Motor neuron (in vitro differentiated cells): Measurements from ENCODE around the gene SLC19A1. TPM values are rescaled to one million over a fixed set of nuclear protein-coding genes. Genes with fewer than 3 reads are reported as not detected.
A peak's percentile ranks its signal among the peaks of the same experiment; 100 is the strongest.

Source experiments
- ATAC-seq, 8 experiments: fragments of 200-7000 bp; cut with Tn5 transposase; replicated peaks in 6 of 8; 2 replicates each; pipeline ENCODE4 v1.8.0; 2021; ENCODE audit warnings: mild to moderate bottlenecking in 8 of 8, moderate library complexity in 8 of 8
- H3K27ac ChIP-seq, 2 donors: fragments of 250-450 bp; sonication (Bioruptor Pico); 2 replicates each; pipeline ENCODE4 v1.9.0; 2021; ENCODE audit warnings: antibody characterized with exemption in 2 of 2, mild to moderate bottlenecking in 2 of 2, moderate library complexity in 1 of 2
- H3K4me1 ChIP-seq, 2 donors: fragments of 250-450 bp; sonication (Bioruptor Pico); replicated peaks in 1 of 2; 2 replicates each; pipeline ENCODE4 v1.6.1; 2021; ENCODE audit warnings: antibody characterized with exemption in 2 of 2, mild to moderate bottlenecking in 2 of 2, moderate library complexity in 1 of 2
- H3K4me3 ChIP-seq, 5 donors: fragments of 250-450 bp; sonication (Bioruptor Pico); 2 replicates each; pipeline ENCODE4 v1.9.0; 2021; ENCODE audit warnings: antibody characterized with exemption in 5 of 5, mild to moderate bottlenecking in 5 of 5, moderate library complexity in 4 of 5
- WGBS, 10 experiments: fragments of 450-650 bp; shearing (Covaris generic); methylation state at CpG; one replicate each; pipeline ENCODE4 v1.0.0; 2022; 5-methylcytosine and 5-hydroxymethylcytosine counted together
- in situ Hi-C, 9 experiments: fragments of 400-800 bp; cut with MboI; loops; one replicate each; pipeline ENCODE4 v1.15.0; 2021; ENCODE audit warnings: low sequenced_read_pairs in 9 of 9, low pct_unique_long_range_greater_than_20kb in 2 of 9; ENCODE audit not compliant: unreplicated experiment in 9 of 9
- total RNA-seq, 8 experiments: library from RNA; unstranded; fragments of 300-600 nt; gene quantifications; 2 replicates each; pipeline versions ENCODE4 v1.2.3 to v1.2.4, GENCODE V29; 2022

The SLC19A1 gene
- total RNA-seq, 8 experiments from 2014 or later, result 4.0 to 40.5 (median 8.2) TPM

DNA sequence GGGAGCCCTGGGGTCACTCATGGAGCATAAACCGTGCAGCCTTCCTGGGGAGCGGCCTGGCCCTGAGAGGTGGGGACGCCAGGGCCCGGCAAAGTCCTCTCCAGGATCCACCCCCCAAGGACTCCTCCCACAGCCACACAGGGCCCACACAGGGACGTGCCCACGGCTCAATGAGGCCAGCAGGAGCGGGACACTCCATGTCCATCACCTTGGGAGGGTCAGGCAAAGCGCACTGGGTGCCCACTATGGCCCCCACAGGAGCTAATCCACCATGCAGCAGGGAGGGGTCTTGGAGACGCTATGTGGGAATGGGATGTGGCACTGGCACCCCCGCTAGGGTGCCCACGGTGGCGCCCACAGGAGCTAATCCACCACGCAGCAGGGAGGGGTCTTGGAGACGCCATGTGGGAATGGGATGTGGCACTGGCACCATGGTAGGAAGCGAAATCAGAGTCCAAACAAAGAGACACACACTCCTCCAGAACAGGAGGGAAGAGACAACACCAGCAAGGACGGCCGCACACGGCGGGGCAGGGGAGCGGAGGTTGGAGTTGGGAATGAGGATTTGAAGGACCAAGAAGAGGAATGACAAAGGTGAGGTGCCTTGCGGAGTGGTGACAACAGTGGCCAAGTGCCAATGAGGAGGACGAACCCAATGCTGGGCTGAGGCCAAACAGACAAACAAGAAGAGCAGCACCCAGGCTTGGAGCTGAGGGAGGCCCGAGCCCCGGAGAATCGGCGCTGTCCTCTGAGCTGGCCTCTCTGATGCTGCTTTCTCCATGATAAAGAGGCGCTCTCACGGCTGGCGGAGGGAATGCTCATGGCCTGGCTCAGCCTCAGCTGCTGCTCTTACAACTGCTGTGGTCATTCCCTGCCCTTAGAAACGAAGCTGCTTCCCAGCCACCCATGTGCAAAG, 18.1 kb upstream of the SLC19A1 start:
- Histone ChIP-seq H3K27ac (no peak overlapping the region), H3K4me1 (peaks cover 5 to 10% of the 10 kb centered on the region in 2 donors), H3K4me3 (no peak overlapping the region)
- in situ Hi-C loops, result loop anchor here in 8 of 9 experiments (25.0 kb wide), 2 partner anchors 252 to 277 kb away; no protein-coding TSS in a partner anchor
- no peak for ATAC-seq
- 20 to 75% (median 62%) methylated on average over 1 to 22 of the region's 30 CpGs; no CpG with 5 or more reads in 3 of the 10 experiments for WGBS, 10 experiments

DNA sequence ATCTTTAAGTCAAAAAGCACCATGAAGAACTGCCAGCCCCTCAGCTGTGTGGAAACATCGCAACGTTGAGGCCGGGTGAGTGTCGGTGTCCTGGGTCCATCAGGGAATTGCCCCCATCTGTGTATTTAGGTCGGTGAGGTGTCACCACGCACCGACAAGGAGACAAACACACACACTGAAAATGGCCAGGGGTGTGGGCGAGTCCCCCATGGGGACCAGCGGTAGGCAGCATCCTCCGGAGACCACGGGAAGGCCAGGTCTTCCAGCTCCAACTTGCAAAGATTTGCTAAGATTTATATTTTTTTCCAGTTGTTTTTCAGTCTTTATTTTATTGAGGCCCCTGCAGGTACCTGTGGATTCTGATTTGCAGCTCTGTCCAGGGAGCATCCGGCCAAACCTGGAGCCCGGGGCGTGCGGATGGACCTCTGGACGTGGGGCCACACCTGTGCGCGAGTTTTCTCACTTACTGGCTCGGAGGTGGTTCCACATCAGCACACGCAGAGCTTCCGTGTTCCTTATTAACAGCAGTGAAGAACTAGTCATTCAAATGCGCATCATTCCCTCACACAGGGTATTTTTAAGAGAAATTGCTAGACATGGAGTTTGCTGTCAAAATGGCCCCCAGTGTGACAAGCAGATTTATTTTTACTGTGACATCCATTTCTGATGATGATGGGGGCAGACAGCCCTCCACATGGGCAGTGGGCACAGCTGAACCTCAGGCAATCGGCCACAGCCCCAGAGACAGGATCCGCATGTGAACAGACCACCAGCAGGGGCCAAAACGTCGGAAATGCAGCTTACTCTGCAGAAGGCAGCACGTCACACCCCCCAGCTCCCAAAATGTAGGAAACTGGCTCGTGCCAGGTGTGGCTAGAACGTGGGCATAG, 17.2 kb upstream of the SLC19A1 start:
- in situ Hi-C loops, result loop anchor here in 8 of 9 experiments (25.0 kb wide), 2 partner anchors 253 to 278 kb away; no protein-coding TSS in a partner anchor
- Histone ChIP-seq H3K27ac (no peak overlapping the region), H3K4me1 (peaks cover 5 to 14% of the 10 kb centered on the region in 2 donors), H3K4me3 (no peak overlapping the region)
- no peak for ATAC-seq
- 69 to 100% (median 90%) methylated on average over 2 to 14 of the region's 29 CpGs; no CpG with 5 or more reads in 2 of the 10 experiments for WGBS, 10 experiments

- no peak overlapping the region for H3K4me3 ChIP-seq
- no peak for ATAC-seq
- WGBS, 10 experiments, result 67 to 100% (median 87%) methylated on average over 2 to 10 of the region's 26 CpGs; no CpG with 5 or more reads in 4 of the 10 experiments
- in situ Hi-C loops, result loop anchor here in 8 of 9 experiments (25.0 kb wide), 2 partner anchors 254 to 279 kb away; no protein-coding TSS in a partner anchor
- peaks cover 5 to 14% of the 10 kb centered on the region in 2 donors for H3K4me1 ChIP-seq
- H3K27ac ChIP-seq, result no peak overlapping the region
These were observed 15.9 kb upstream of the SLC19A1 start for GRCh38 chr21:45558044-45558721.

- WGBS, 10 experiments, result 94 to 100% methylated on average over 3 to 9 of the region's 14 CpGs; no CpG with 5 or more reads in 8 of the 10 experiments
- Histone ChIP-seq H3K4me3 (no peak overlapping the region), H3K27ac (no peak overlapping the region), H3K4me1 (peaks cover 5 to 14% of the 10 kb centered on the region in 2 donors)
- ATAC-seq, result no peak
- in situ Hi-C loops, result loop anchor here in 8 of 9 experiments (25.0 kb wide), 2 partner anchors 255 to 280 kb away; no protein-coding TSS in a partner anchor
These were observed 15.4 kb upstream of the SLC19A1 start for GRCh38 chr21:45557616-45558043.

DNA sequence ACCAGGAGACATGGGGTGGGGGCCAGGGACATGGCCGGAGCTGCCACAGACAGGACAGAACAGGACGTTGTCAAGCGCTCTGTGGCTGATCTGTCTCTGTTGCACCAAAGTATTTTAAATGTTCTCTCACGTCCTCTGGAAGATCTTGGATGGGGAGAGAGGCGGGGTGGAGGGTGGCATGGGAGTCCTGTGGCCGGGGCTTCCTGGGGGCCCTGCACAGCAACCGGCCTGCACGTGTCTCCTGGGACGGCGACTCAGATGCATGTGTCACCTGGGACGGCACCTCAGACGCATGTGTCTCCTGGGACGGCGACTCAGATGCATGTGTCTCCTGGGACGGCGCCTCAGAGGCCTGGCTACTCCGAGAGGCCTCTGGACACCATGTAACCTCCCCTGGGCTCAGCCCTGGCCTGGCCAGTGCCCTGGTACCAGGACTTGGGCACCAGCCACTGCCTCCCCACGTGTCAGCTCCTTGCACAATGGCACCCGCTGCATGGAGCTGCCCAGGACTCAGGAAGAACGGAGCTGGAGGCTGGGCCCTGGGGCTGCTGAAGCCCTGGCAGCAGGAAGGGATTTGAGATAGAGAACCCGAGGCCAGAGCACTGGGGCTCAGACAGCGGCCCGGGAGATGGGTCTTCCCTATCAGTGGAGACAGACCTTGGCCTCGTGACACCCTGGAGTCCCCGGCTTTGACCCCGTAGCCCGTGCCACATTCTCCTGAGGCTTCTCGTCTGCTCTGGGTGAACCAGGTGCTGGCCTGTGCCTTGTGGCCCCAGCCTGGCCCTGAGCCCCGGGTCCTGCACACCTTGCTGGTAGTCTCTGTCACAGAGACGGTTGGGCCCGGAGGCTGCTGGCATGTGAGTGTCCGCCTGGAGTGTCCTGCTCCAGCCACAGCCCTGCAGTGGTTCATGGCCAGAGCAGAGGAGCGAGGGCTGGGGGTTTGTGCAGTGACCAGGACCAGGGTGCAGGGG, 14.7 kb upstream of the SLC19A1 start:
- peak overlapping the region in 1 of 2 donors; percentile 97 for H3K27ac ChIP-seq
- in situ Hi-C loops, result loop anchor here in 8 of 9 experiments (25.0 kb wide), 2 partner anchors 255 to 280 kb away; no protein-coding TSS in a partner anchor
- H3K4me3 ChIP-seq, result peak overlapping the region in 1 of 5 donors; percentile 36
- 40 to 100% (median 94%) methylated on average over 1 to 11 of the region's 33 CpGs; no CpG with 5 or more reads in 3 of the 10 experiments for WGBS, 10 experiments
- H3K4me1 ChIP-seq, result peaks cover 5 to 14% of the 10 kb centered on the region in 2 donors
- ATAC-seq, result no peak

GRCh38 chr21:45556302-45556644, 14.0 kb upstream of the SLC19A1 start:
- 36 to 100% (median 61%) methylated on average over 1 to 6 of the region's 12 CpGs; no CpG with 5 or more reads in 5 of the 10 experiments for WGBS, 10 experiments
- ATAC-seq, result no peak
- peaks cover 5 to 14% of the 10 kb centered on the region in 2 donors for H3K4me1 ChIP-seq
- H3K4me3 ChIP-seq, result peak overlapping the region; percentile 21 to 45 (median 36)
- in situ Hi-C loops, result loop anchor here in 8 of 9 experiments (25.0 kb wide), 2 partner anchors 256 to 281 kb away; no protein-coding TSS in a partner anchor
- peak overlapping the region; percentile 81 to 97 for H3K27ac ChIP-seq

DNA sequence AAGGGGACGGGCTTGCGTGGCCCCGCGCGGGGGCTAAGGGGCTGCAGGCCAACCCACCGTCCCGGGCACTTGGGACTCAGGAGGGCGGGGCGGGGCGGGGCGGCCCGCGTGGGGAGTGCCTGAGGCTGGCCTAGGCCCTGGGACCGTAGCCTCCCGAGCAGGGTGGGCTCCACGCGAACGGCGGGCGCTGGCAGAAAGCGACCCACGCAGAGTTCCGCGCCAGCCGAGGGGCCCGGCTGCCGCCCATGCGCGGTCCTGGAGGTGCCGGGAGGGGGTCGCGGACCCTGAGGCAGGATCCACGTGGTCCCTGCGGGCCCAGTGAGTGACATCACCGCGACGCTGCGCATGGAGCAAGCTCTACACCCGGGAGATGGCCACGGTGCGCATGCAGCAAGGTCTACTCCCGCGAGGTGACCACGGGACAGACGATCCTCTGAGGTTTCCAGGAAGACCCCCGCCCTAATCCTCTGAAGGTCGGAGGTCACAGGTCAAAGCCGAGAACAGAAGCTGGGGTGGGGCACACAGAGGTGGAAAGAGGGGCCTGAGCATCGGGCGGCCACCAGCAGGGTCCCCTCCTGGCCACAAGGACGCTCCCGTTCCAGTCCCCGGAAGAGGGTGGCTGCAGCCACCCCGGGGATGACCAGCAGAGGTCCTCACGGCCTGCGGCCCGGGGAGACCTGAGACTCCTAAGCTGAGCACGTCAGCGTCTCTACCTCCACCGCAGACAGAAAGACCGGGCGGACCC, 13.5 kb upstream of the SLC19A1 start:
- peak; percentile 58 to 90 (median 82) for ATAC-seq
- in situ Hi-C loops, result loop anchor here in 8 of 9 experiments (25.0 kb wide), 2 partner anchors 257 to 282 kb away; no protein-coding TSS in a partner anchor
- WGBS, 10 experiments, result 0 to 38% (median 13%) methylated on average over 4 to 26 of the region's 62 CpGs; no CpG with 5 or more reads in 6 of the 10 experiments
- Histone ChIP-seq H3K4me3 (peak overlapping the region; percentile 21 to 45 (median 36)), H3K27ac (peak overlapping the region; percentile 81 to 97), H3K4me1 (peaks cover 5 to 14% of the 10 kb centered on the region in 2 donors)

GRCh38 chr21:45555251-45555556, 13.0 kb upstream of the SLC19A1 start:
- H3K4me1 ChIP-seq, result peaks cover 10 to 19% of the 10 kb centered on the region in 2 donors
- H3K4me3 ChIP-seq, result peak overlapping the region; percentile 21 to 45 (median 36)
- no peak for ATAC-seq
- in situ Hi-C loops, result loop anchor here in 8 of 9 experiments (25.0 kb wide), 2 partner anchors 257 to 282 kb away; no protein-coding TSS in a partner anchor
- H3K27ac ChIP-seq, result peak overlapping the region; percentile 81 to 97
- WGBS, 10 experiments, result no CpG with 5 or more reads among the region's 34 CpGs

- in situ Hi-C loops, result loop anchor here in 8 of 9 experiments (25.0 kb wide), 2 partner anchors 258 to 283 kb away; no protein-coding TSS in a partner anchor
- H3K27ac ChIP-seq, result peak overlapping the region in 1 of 2 donors; percentile 33
- peaks cover 15 to 22% of the 10 kb centered on the region in 2 donors for H3K4me1 ChIP-seq
- peak overlapping the region; percentile 21 to 43 (median 29) for H3K4me3 ChIP-seq
- 0 to 49% (median 3%) methylated on average over 1 to 16 of the region's 53 CpGs; no CpG with 5 or more reads in 2 of the 10 experiments for WGBS, 10 experiments
- ATAC-seq, result peak; percentile 12 to 49 (median 34)
These were observed 12.4 kb upstream of the SLC19A1 start for GRCh38 chr21:45554477-45555175.
